OCI-LY7 (cell line): ENCODE measurements around the gene FARSB. TPM values are rescaled to one million over a fixed set of nuclear protein-coding genes. Genes with fewer than 3 reads are reported as not detected.

ENCODE experiments used
- Bru-seq: library from RNA; stranded (reverse); fragments of 400-500 nt; gene quantifications from one replicate; lab custom pipeline; 2021; lab: Mats Ljungman, UMichigan
- BruChase-seq, 2 experiments: library from RNA; stranded (reverse); fragments of 400-500 nt; gene quantifications; one replicate each; lab custom pipeline; 2021; lab: Mats Ljungman, UMichigan
- BruUV-seq: library from RNA; stranded (reverse); fragments of 400-500 nt; replicated peaks from 2 replicates; lab custom pipeline; 2021; lab: Mats Ljungman, UMichigan
- CTCF ChIA-PET: fragments of 300-600 bp; sonication (Branson Sonifier 250); formaldehyde crosslinking; loops from one replicate; lab custom pipeline; 2022; ENCODE audit warnings: antibody characterized with exemption; ENCODE audit not compliant: unreplicated experiment; lab: Charles Lee
- POLR2A ChIA-PET: fragments of 300-600 bp; sonication (Branson Sonifier 250); formaldehyde crosslinking; loops from one replicate; lab custom pipeline; 2022; ENCODE audit warnings: antibody characterized with exemption; lab: Charles Lee
- DNase-seq: peaks from one replicate; pipeline ENCODE4 v3.0.0-alpha.2; 2015; ENCODE audit warnings: low spot score
- H2AFZ ChIP-seq: fragments of 200-600 bp; sonication (generic), shearing (Covaris generic); 2 replicates; pipeline ENCODE4 v1.6.1; 2014; ENCODE audit warnings: mild to moderate bottlenecking, antibody characterized with exemption, low read length, moderate library complexity
- H3K27ac ChIP-seq: fragments of 200-600 bp; sonication (generic); 2 replicates; pipeline ENCODE4 v1.5.1; 2014; ENCODE audit warnings: mixed run types, low read depth, mild to moderate bottlenecking, moderate library complexity, low read length, inconsistent platforms; ENCODE audit not compliant: poor library complexity, severe bottlenecking
- H3K36me3 ChIP-seq: fragments of 200-600 bp; sonication (generic); 2 replicates; pipeline ENCODE4 v1.6.1; 2014; ENCODE audit warnings: mild to moderate bottlenecking, antibody characterized with exemption, low read length, moderate library complexity, mixed read lengths; ENCODE audit not compliant: insufficient read depth
- H3K4me1 ChIP-seq: fragments of 200-600 bp; sonication (generic); 2 replicates; pipeline ENCODE4 v1.5.1; 2014; ENCODE audit warnings: mild to moderate bottlenecking, low read length; ENCODE audit not compliant: insufficient read depth, poor library complexity, severe bottlenecking
- H3K4me2 ChIP-seq: fragments of 200-600 bp; sonication (generic); 2 replicates; pipeline ENCODE4 v1.6.1; 2014; ENCODE audit warnings: mild to moderate bottlenecking, low read length
- H3K4me3 ChIP-seq: fragments of 200-600 bp; sonication (generic); 2 replicates; pipeline ENCODE4 v1.5.1; 2014; ENCODE audit warnings: mild to moderate bottlenecking, low read depth, low read length; ENCODE audit not compliant: poor library complexity, severe bottlenecking
- H3K79me2 ChIP-seq: fragments of 200-600 bp; sonication (generic); 2 replicates; pipeline ENCODE4 v1.6.1; 2016; ENCODE audit warnings: low read depth, mild to moderate bottlenecking, low read length, moderate library complexity, mixed read lengths; ENCODE audit not compliant: insufficient read depth
- H3K9me2 ChIP-seq: fragments of 200-600 bp; sonication (generic); 2 replicates; pipeline ENCODE4 v1.6.1; 2016; ENCODE audit warnings: mild to moderate bottlenecking, low read length, mixed read lengths; ENCODE audit not compliant: insufficient read depth
- H3K9me3 ChIP-seq: fragments of 200-600 bp; sonication (generic); 2 replicates; pipeline ENCODE4 v1.6.1; 2014; ENCODE audit warnings: mild to moderate bottlenecking, mixed run types, low read length, mixed read lengths
- H4K20me1 ChIP-seq: fragments of 200-600 bp; sonication (generic); 2 replicates; pipeline ENCODE4 v1.6.1; 2014; ENCODE audit warnings: mild to moderate bottlenecking, antibody characterized with exemption, low read length, moderate library complexity, mixed read lengths; ENCODE audit not compliant: insufficient read depth
- CTCF ChIP-seq: fragments of 200-600 bp; sonication (generic); conservative IDR thresholded peaks from 2 replicates; pipeline ENCODE4 v1.5.1; 2014; ENCODE audit warnings: mild to moderate bottlenecking, antibody characterized with exemption, low read length, moderate library complexity, mixed read lengths
- EZH2phosphoT487 ChIP-seq: fragments of 200-600 bp; sonication (generic); IDR thresholded peaks from 2 replicates; pipeline ENCODE4 v1.6.1; 2018; ENCODE audit warnings: low read depth, borderline replicate concordance, mild to moderate bottlenecking, mixed run types, antibody characterized with exemption, low read length, moderate library complexity, mixed read lengths
- intact Hi-C: fragments of 100-400 bp; cut with micrococcal nuclease; formaldehyde crosslinking; loops from one replicate; pipeline ENCODE4 v1.10.0; 2022; ENCODE audit not compliant: unreplicated experiment
- long read RNA-seq: library from polyadenylated mRNA; stranded (forward); transcript quantifications from one replicate; pipeline ENCODE4 v2.0.0, GENCODE V29; 2022
- total RNA-seq, 2 experiments: library from RNA; depleted of rRNA in 1 of 2; stranded (reverse); fragments of >200 nt in 1 of 2; shearing (Covaris generic) in 1 of 2; gene quantifications; 2 replicates each; pipeline ENCODE4 v1.2.3, GENCODE V29; 2014 to 2022

Gene FARSB
- total RNA-seq (2014; rRNA removed; shearing (Covaris generic)): 23.4 and 24.9 TPM in 2 replicates
- total RNA-seq (2022): 44.5 and 46.7 TPM in 2 replicates
- percentile 95 among the genes with signal in this experiment for Bru-seq, nascent RNA
- BruChase-seq, experiment 1, labeled RNA remaining after a 6-hour chase: percentile 86 among the genes with signal in this experiment
- BruChase-seq, experiment 2, labeled RNA remaining after a 2-hour chase: percentile 84 among the genes with signal in this experiment
- long read RNA-seq, transcript FARSB-201 (17 exons, 3,369 nt): major isoform, 127 of 173 reads
- long read RNA-seq, partial matches to known transcripts: 11 of 173 reads
- long read RNA-seq, other reads (novel, unspliced or antisense): 35 of 173 reads

- intact Hi-C loops: loop anchor here (1.0 kb wide), 1 partner anchor 256 kb away; no protein-coding TSS in a partner anchor
- TF ChIP-seq EZH2phosphoT487 (no peak), CTCF (no peak)
- peak within 1 kb of the TSS; percentile 87 for H3K4me2 ChIP-seq
- peak within 1 kb of the TSS; percentile 83 for H3K27ac ChIP-seq
- H3K9me3 ChIP-seq: no peaks in the 10 kb centered on the region
- peak; percentile 99 for DNase-seq
- H3K9me2 ChIP-seq: no peaks in the 10 kb centered on the region
- BruUV-seq: no TSS peak
- peaks cover 36% of the 10 kb centered on the region for H3K4me1 ChIP-seq
- H3K4me3 ChIP-seq: peak within 1 kb of the TSS; percentile 89
- POLR2A ChIA-PET: interaction anchor here (0.9 to 4.8 kb wide), 3 partner anchors 13 to 51 kb away, joined by 3 to 18 read pairs (median 3); no protein-coding TSS in a partner anchor
- CTCF ChIA-PET: no interaction called here
- H2AFZ ChIP-seq: peak within 1 kb of the TSS; percentile 83
- H3K79me2 ChIP-seq: peaks cover 54% of the 10 kb centered on the region
- H3K36me3 ChIP-seq: peaks cover 30% of the 10 kb centered on the region; the same call in 1 of the 2 replicates
- H4K20me1 ChIP-seq: peaks cover 32% of the 10 kb centered on the region
Measured at GRCh38 chr2:222655787-222656525, at the start of gene FARSB. Gene FARSB, minus strand, starts transcription at chr2:222656092. Its CDS starts 19 bp downstream, at chr2:222656073.

GRCh38 chr2:222703886-222704285 is 48.0 kb upstream of the FARSB start:
- Histone ChIP-seq H3K4me1 (peaks cover 6% of the 10 kb centered on the region), H3K9me3 (no peaks in the 10 kb centered on the region), H3K79me2 (no peaks in the 10 kb centered on the region), H3K9me2 (no peaks in the 10 kb centered on the region), H3K27ac (no peak overlapping the region), H2AFZ (no peak overlapping the region), H3K4me2 (no peak overlapping the region), H3K36me3 (no peaks in the 10 kb centered on the region), H4K20me1 (no peaks in the 10 kb centered on the region), H3K4me3 (no peak overlapping the region)
- CTCF ChIA-PET: interaction anchor here (0.6 kb wide), 1 partner anchor 86 kb away, joined by 3 read pairs; no protein-coding TSS in a partner anchor
- no TSS peak for BruUV-seq
- intact Hi-C loops: no loop called here
- POLR2A ChIA-PET: interaction anchor here (0.8 to 1.4 kb wide), 8 partner anchors 10 to 235 kb away, joined by 3 to 7 read pairs (median 4); no protein-coding TSS in a partner anchor
- DNase-seq: no peak
- no peak for TF ChIP-seq EZH2phosphoT487
- TF ChIP-seq CTCF: no peak
